SU-DHL-6 (cell line): ENCODE data around the gene FCRL2.

Source experiments
- H2AFZ ChIP-seq: fragments of 200-600 bp; sonication (generic); 2 replicates; pipeline ENCODE4 v1.6.1; 2014; ENCODE audit warnings: low read depth, mild to moderate bottlenecking, moderate library complexity, mixed read lengths, antibody characterized with exemption, low read length; ENCODE audit not compliant: severe bottlenecking
- H3F3A ChIP-seq: fragments of 200-600 bp; shearing (Covaris generic); 2 replicates; pipeline ENCODE4 v1.6.0; 2016; ENCODE audit warnings: antibody characterized with exemption, mild to moderate bottlenecking; ENCODE audit not compliant: insufficient read depth
- H3K27ac ChIP-seq: fragments of 200-600 bp; sonication (generic); 2 replicates; pipeline ENCODE4 v1.5.1; 2016; ENCODE audit warnings: low read depth, mild to moderate bottlenecking, low read length, moderate library complexity, mixed read lengths
- H3K27me3 ChIP-seq: fragments of 200-600 bp; sonication (generic), shearing (Covaris generic); 2 replicates; pipeline ENCODE4 v1.6.0; 2014; ENCODE audit warnings: mild to moderate bottlenecking, low read length
- H3K36me3 ChIP-seq: fragments of 200-600 bp; sonication (generic); 2 replicates; pipeline ENCODE4 v1.6.1; 2014; ENCODE audit warnings: mild to moderate bottlenecking, low read length, mixed read lengths
- H3K4me2 ChIP-seq: fragments of 300-600, 200-600 bp; shearing (Covaris generic), sonication (generic); 2 replicates; pipeline ENCODE4 v1.6.0; 2014; ENCODE audit warnings: low read length, low read depth, mild to moderate bottlenecking; ENCODE audit not compliant: poor library complexity, severe bottlenecking
- H3K4me3 ChIP-seq: fragments of 200-600 bp; sonication (generic); 2 replicates; pipeline ENCODE4 v1.5.1; 2014; ENCODE audit warnings: antibody characterized with exemption, low read length, mild to moderate bottlenecking, mixed read lengths; ENCODE audit not compliant: insufficient read depth, poor library complexity, severe bottlenecking
- H3K79me2 ChIP-seq: fragments of 200-600 bp; sonication (generic); 2 replicates; pipeline ENCODE4 v1.6.1; 2014; ENCODE audit warnings: mild to moderate bottlenecking, low read length, moderate library complexity; ENCODE audit not compliant: insufficient read depth
- H3K9ac ChIP-seq: fragments of 200-600 bp; sonication (generic); 2 replicates; pipeline ENCODE4 v1.7.0; 2014; ENCODE audit warnings: mild to moderate bottlenecking, low read length
- H3K9me2 ChIP-seq: fragments of 200-600 bp; sonication (generic); replicated peaks from 2 replicates; pipeline ENCODE4 v1.6.1; 2014; ENCODE audit warnings: low read length; ENCODE audit not compliant: insufficient read depth
- H3K9me3 ChIP-seq: fragments of 200-600 bp; sonication (generic); 2 replicates; pipeline ENCODE4 v1.6.1; 2014; ENCODE audit warnings: low read length, mixed read lengths; ENCODE audit not compliant: insufficient read depth
- H4K20me1 ChIP-seq: fragments of 200-600 bp; sonication (generic); 2 replicates; pipeline ENCODE4 v1.6.1; 2014; ENCODE audit warnings: low read depth, mild to moderate bottlenecking, antibody characterized with exemption, low read length, moderate library complexity, mixed read lengths
- CTCF ChIP-seq: fragments of 200-600 bp; sonication (generic); IDR thresholded peaks from one replicate; pipeline ENCODE4 v1.5.1; 2017; ENCODE audit warnings: antibody characterized with exemption, mild to moderate bottlenecking, low read length, moderate library complexity; ENCODE audit not compliant: insufficient read depth, poor library complexity, severe bottlenecking
- EZH2phosphoT487 ChIP-seq: fragments of 200-600 bp; sonication (generic), shearing (Covaris generic); conservative IDR thresholded peaks from 2 replicates; pipeline ENCODE4 v1.6.1; 2018; ENCODE audit warnings: mild to moderate bottlenecking, antibody characterized with exemption, low read length, moderate library complexity, mixed read lengths

FCRL2 gene

GRCh38 chr1:157734321-157734720 lies 42.6 kb downstream of the FCRL2 start:
- Histone ChIP-seq H3K36me3 (no peaks in the 10 kb centered on the region), H3K9me3 (no peaks in the 10 kb centered on the region), H3K79me2 (no peaks in the 10 kb centered on the region), H3K27ac (peak overlapping the region; percentile 86), H3K9me2 (no peaks in the 10 kb centered on the region), H3F3A (peaks cover 75% of the 10 kb centered on the region), H3K9ac (peak overlapping the region; percentile 31), H3K4me3 (no peak overlapping the region), H3K27me3 (no peaks in the 10 kb centered on the region), H2AFZ (no peak overlapping the region), H3K4me2 (peak overlapping the region; percentile 57), H4K20me1 (no peaks in the 10 kb centered on the region)
- TF ChIP-seq EZH2phosphoT487 (no peak), CTCF (no peak)

GRCh38 chr1:157732755-157733154 lies 44.2 kb downstream of the FCRL2 start:
- Histone ChIP-seq H3K27me3 (no peaks in the 10 kb centered on the region), H3K4me2 (peak overlapping the region; percentile 57), H3K9me3 (no peaks in the 10 kb centered on the region), H3K36me3 (no peaks in the 10 kb centered on the region), H2AFZ (peak overlapping the region; percentile 61), H3K9me2 (no peaks in the 10 kb centered on the region), H3K79me2 (no peaks in the 10 kb centered on the region), H3K9ac (peak overlapping the region; percentile 31), H3K27ac (peak overlapping the region; percentile 86), H3F3A (peaks cover 69% of the 10 kb centered on the region), H3K4me3 (no peak overlapping the region), H4K20me1 (no peaks in the 10 kb centered on the region)
- no peak for TF ChIP-seq CTCF
- no peak for TF ChIP-seq EZH2phosphoT487

- H3K9ac ChIP-seq: peak overlapping the region; percentile 67
- H3K9me3 ChIP-seq: peaks cover 26% of the 10 kb centered on the region
- H3F3A ChIP-seq: peaks cover 54% of the 10 kb centered on the region
- TF ChIP-seq CTCF: no peak
- no peak for TF ChIP-seq EZH2phosphoT487
- H3K4me2 ChIP-seq: peak overlapping the region; percentile 86
- peaks cover 15% of the 10 kb centered on the region; the same call in 1 of the 2 replicates for H3K36me3 ChIP-seq
- no peak overlapping the region for H3K4me3 ChIP-seq
- H3K9me2 ChIP-seq: no peaks in the 10 kb centered on the region
- no peaks in the 10 kb centered on the region for H4K20me1 ChIP-seq
- H3K79me2 ChIP-seq: no peaks in the 10 kb centered on the region
- no peak overlapping the region for H2AFZ ChIP-seq
- H3K27ac ChIP-seq: peak overlapping the region; percentile 94
- no peaks in the 10 kb centered on the region for H3K27me3 ChIP-seq
Observed at GRCh38 chr1:157725221-157725577, 51.7 kb downstream of the FCRL2 start.
